Hematopoietic multipotent progenitor cell treated with erythropoietin and hydrocortisone succinate and interleukin-3 and kit ligand, for 6 days (in vitro differentiated cells): ENCODE measurements around the gene ERVV-1.
"Not testable (repeated sequence)": the region's sequence is repeated elsewhere in the genome, so short reads cannot be mapped to it uniquely, and the experiment has no call there.

Experiments used
- DNase-seq: peaks from one replicate; pipeline ENCODE4 v3.0.0-alpha.2; 2015

The ERVV-1 gene

GRCh38 chr19:53028306-53028705 is 14.6 kb downstream of the ERVV-1 start:
- not testable (repeated sequence) for DNase-seq

- no peak for DNase-seq
Observed at GRCh38 chr19:53034054-53034453, 20.3 kb downstream of the ERVV-1 start.

- no peak for DNase-seq
Observed at GRCh38 chr19:53034948-53035675, 21.4 kb downstream of the ERVV-1 start.

- DNase-seq: peak; percentile 10
Observed at GRCh38 chr19:53037101-53038097, 23.7 kb downstream of the ERVV-1 start.

GRCh38 chr19:53041366-53041765 is 27.6 kb downstream of the ERVV-1 start:
- no peak for DNase-seq

- DNase-seq: no peak
Observed at GRCh38 chr19:53045536-53045935, 31.8 kb downstream of the ERVV-1 start.

GRCh38 chr19:53047379-53047778 is 33.7 kb downstream of the ERVV-1 start:
- no peak for DNase-seq

- DNase-seq: no peak
Observed at GRCh38 chr19:53055117-53055516, 41.4 kb downstream of the ERVV-1 start.

GRCh38 chr19:53057904-53058580 is 44.3 kb downstream of the ERVV-1 start:
- DNase-seq: no peak
